ENCODE measurements around the gene TRIM13.

TRIM13 gene

DNA sequence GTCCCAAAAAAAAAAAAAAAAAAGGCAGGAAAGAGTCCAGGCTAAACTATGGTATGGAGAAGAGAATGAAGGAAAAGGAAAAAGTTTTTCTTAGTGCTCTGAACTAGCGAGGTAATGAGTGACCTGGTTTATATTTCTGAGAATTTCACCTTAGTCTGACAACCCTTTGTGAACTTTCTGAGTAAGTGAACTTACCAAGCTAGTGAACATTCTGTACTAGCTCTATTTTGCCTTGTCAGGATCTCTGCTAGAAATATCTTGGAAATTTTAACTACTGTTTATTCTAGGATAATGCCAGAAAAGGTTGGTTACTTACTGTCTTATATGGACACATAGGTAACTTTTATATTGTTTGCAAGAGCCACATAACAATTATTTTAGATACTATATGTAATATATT lies 4.4 kb downstream of the TRIM13 start:
- Histone ChIP-seq H3K4me3 (ENCODE audit: severe bottlenecking) (no peak overlapping the region), H3K36me3 (ENCODE audit: low read depth) (peaks cover 82% of the 10 kb centered on the region)
- ATAC-seq (ENCODE audit: low read depth) = no peak

DNA sequence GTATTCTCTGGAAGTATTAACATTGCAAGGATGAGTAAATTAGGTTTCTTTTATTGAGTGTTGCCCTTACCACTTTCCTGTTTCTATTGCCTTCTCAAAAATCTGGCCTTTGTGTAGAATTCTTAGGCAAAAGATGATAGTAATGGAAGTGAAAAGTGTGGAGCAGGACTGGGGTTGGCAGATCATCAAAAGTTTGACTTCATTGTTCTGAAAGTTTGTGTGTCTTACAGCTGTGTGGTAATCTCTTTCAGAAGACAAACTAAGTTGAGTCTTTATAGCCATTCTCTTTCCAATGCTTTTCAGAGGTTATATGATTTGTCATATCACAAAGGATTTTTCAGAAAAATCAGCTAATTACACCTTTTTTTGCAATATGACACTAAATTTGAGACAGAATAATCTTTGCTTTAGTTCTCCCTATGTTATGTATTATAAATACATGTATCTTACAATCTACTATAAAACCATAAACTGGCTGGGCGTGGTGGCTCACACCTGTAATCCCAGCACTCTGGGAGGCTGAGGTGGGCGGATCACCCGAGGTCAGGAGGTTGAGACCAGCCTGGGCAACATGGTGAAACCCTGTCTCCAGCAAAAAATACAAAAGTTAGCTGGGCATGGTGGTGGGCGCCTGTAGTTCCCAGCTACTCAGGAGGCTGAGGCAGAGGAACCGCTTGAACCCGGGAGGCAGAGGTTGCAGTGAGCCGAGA lies 9.7 kb downstream of the TRIM13 start:
- peaks cover 73% of the 10 kb centered on the region for H3K36me3 ChIP-seq (ENCODE audit: low read depth)
- H3K27me3 ChIP-seq (ENCODE audit: insufficient read depth, poor library complexity, severe bottlenecking) = no peaks in the 10 kb centered on the region
- H3K4me1 ChIP-seq (ENCODE audit: insufficient read depth, poor library complexity, severe bottlenecking) = no peaks in the 10 kb centered on the region
- DNase-seq (ENCODE audit: low spot score) (no peak), ATAC-seq (ENCODE audit: low read depth) (no peak)
- TF ChIP-seq, protein P1, sequence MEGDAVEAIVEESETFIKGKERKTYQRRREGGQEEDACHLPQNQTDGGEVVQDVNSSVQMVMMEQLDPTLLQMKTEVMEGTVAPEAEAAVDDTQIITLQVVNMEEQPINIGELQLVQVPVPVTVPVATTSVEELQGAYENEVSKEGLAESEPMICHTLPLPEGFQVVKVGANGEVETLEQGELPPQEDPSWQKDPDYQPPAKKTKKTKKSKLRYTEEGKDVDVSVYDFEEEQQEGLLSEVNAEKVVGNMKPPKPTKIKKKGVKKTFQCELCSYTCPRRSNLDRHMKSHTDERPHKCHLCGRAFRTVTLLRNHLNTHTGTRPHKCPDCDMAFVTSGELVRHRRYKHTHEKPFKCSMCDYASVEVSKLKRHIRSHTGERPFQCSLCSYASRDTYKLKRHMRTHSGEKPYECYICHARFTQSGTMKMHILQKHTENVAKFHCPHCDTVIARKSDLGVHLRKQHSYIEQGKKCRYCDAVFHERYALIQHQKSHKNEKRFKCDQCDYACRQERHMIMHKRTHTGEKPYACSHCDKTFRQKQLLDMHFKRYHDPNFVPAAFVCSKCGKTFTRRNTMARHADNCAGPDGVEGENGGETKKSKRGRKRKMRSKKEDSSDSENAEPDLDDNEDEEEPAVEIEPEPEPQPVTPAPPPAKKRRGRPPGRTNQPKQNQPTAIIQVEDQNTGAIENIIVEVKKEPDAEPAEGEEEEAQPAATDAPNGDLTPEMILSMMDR (IDR thresholded peaks at IDR 0.05; ENCODE audit: poor library complexity, severe bottlenecking) = no peak
- no peak overlapping the region for H3K4me3 ChIP-seq (ENCODE audit: severe bottlenecking)
- H3K27ac ChIP-seq (ENCODE audit: poor library complexity, severe bottlenecking) = no peak overlapping the region
- no peaks in the 10 kb centered on the region for H3K9me3 ChIP-seq (ENCODE audit: severe bottlenecking)

More for the DNA sequence above, 4.4 kb downstream of the TRIM13 start:
- Histone ChIP-seq H3K27ac (ENCODE audit: poor library complexity, severe bottlenecking) (no peak overlapping the region), H3K4me1 (ENCODE audit: insufficient read depth, poor library complexity, severe bottlenecking) (peaks cover 18% of the 10 kb centered on the region), H3K27me3 (ENCODE audit: insufficient read depth, poor library complexity, severe bottlenecking) (no peaks in the 10 kb centered on the region), H3K9me3 (ENCODE audit: severe bottlenecking) (no peaks in the 10 kb centered on the region)
- TF ChIP-seq, protein P1 (IDR thresholded peaks at IDR 0.05; ENCODE audit: poor library complexity, severe bottlenecking) = no peak
- DNase-seq (ENCODE audit: low spot score) = no peak

DNA sequence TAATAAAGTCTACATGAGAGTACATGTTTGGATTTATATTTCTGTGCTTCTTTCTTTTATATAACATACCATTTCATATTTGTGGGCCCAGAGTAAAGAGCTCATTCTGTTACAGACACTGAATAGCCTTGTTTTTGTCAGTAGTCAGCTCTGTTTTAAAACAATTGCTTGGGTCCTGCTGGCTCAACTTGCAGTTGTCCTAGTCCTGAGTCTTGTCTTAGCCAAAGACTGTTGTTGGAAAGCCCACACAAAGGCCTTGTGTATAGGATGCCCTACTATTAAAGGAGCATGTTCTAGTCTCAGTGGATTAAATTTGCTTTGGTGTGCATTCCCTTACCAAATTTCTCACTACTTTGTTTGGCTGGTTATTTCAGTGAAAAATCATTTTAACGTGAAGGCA lies 14.6 kb downstream of the TRIM13 start:
- no peaks in the 10 kb centered on the region for H3K4me1 ChIP-seq (ENCODE audit: insufficient read depth, poor library complexity, severe bottlenecking)
- ATAC-seq (ENCODE audit: low read depth) (no peak), DNase-seq (ENCODE audit: low spot score) (no peak)
- H3K9me3 ChIP-seq (ENCODE audit: severe bottlenecking) = no peaks in the 10 kb centered on the region
- no peak overlapping the region for H3K27ac ChIP-seq (ENCODE audit: poor library complexity, severe bottlenecking)
- peaks cover 49% of the 10 kb centered on the region for H3K36me3 ChIP-seq (ENCODE audit: low read depth)
- H3K4me3 ChIP-seq (ENCODE audit: severe bottlenecking) = no peak overlapping the region
- TF ChIP-seq, protein P1 (IDR thresholded peaks at IDR 0.05; ENCODE audit: poor library complexity, severe bottlenecking) = no peak
- H3K27me3 ChIP-seq (ENCODE audit: insufficient read depth, poor library complexity, severe bottlenecking) = no peaks in the 10 kb centered on the region

- no peak overlapping the region for H3K27ac ChIP-seq (ENCODE audit: poor library complexity, severe bottlenecking)
- ATAC-seq (ENCODE audit: low read depth) (no peak), DNase-seq (ENCODE audit: low spot score) (no peak)
- TF ChIP-seq, protein P1 (IDR thresholded peaks at IDR 0.05; ENCODE audit: poor library complexity, severe bottlenecking) = no peak
- H3K4me1 ChIP-seq (ENCODE audit: insufficient read depth, poor library complexity, severe bottlenecking) = no peaks in the 10 kb centered on the region
- H3K9me3 ChIP-seq (ENCODE audit: severe bottlenecking) = no peaks in the 10 kb centered on the region
- H3K36me3 ChIP-seq (ENCODE audit: low read depth) = peaks cover 45% of the 10 kb centered on the region
- H3K27me3 ChIP-seq (ENCODE audit: insufficient read depth, poor library complexity, severe bottlenecking) = no peaks in the 10 kb centered on the region
- H3K4me3 ChIP-seq (ENCODE audit: severe bottlenecking) = no peak overlapping the region
Observed at GRCh38 chr13:50012396-50013169, 15.7 kb downstream of the TRIM13 start.

DNA sequence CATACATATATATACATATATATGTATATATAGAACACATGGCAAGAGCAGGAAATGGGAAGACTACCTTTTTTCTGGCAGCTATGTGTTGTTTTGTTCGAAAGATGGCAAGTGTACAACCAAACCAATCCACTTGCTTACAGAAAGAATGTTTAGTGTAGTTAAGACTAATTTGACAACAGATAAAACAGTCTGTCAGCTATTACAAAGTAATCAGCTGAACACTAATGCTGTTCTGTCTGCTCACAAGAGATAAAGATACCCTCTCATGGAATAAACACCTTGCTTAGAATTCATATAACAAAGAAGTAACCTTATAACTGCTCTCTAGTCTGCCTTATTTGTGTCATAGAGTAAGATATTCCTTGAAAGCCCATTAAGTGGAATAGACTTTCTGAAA lies 17.5 kb downstream of the TRIM13 start:
- Histone ChIP-seq H3K4me1 (ENCODE audit: insufficient read depth, poor library complexity, severe bottlenecking) (no peaks in the 10 kb centered on the region), H3K36me3 (ENCODE audit: low read depth) (peaks cover 37% of the 10 kb centered on the region), H3K27ac (ENCODE audit: poor library complexity, severe bottlenecking) (no peak overlapping the region), H3K9me3 (ENCODE audit: severe bottlenecking) (no peaks in the 10 kb centered on the region), H3K27me3 (ENCODE audit: insufficient read depth, poor library complexity, severe bottlenecking) (no peaks in the 10 kb centered on the region), H3K4me3 (ENCODE audit: severe bottlenecking) (no peak overlapping the region)
- TF ChIP-seq, protein P1 (IDR thresholded peaks at IDR 0.05; ENCODE audit: poor library complexity, severe bottlenecking) = no peak
- DNase-seq (ENCODE audit: low spot score) (no peak), ATAC-seq (ENCODE audit: low read depth) (no peak)

All from RWPE2 (cell line).